DOHH2 (cell line): ENCODE measurements around the gene AKAP5.
A peak's percentile ranks its signal among the peaks of the same experiment; 100 is the strongest.

ENCODE experiments used
- H3F3A ChIP-seq: fragments of 200-600 bp; sonication (generic), shearing (Covaris generic); 2 replicates; pipeline ENCODE4 v1.6.0; 2016; ENCODE audit warnings: antibody characterized with exemption, mild to moderate bottlenecking; ENCODE audit not compliant: control insufficient read depth, insufficient read depth
- H3K27ac ChIP-seq: fragments of 200-600 bp; sonication (generic); 2 replicates; pipeline ENCODE4 v1.5.1; 2014; ENCODE audit warnings: low read depth, mild to moderate bottlenecking, low read length, moderate library complexity
- H3K27me3 ChIP-seq: fragments of 200-600 bp; sonication (generic); 2 replicates; pipeline ENCODE4 v1.6.1; 2014; ENCODE audit warnings: mild to moderate bottlenecking, low read length, mixed read lengths; ENCODE audit not compliant: control insufficient read depth
- H3K36me3 ChIP-seq: fragments of 200-600 bp; sonication (generic); 2 replicates; pipeline ENCODE4 v1.6.1; 2014; ENCODE audit warnings: mild to moderate bottlenecking, low read length, moderate library complexity, mixed read lengths; ENCODE audit not compliant: control insufficient read depth
- H3K4me1 ChIP-seq: fragments of 200-600 bp; sonication (generic); 2 replicates; pipeline ENCODE4 v1.6.1; 2014; ENCODE audit warnings: mild to moderate bottlenecking, low read length, mixed read lengths; ENCODE audit not compliant: control insufficient read depth
- H3K4me2 ChIP-seq: fragments of 200-600 bp; sonication (generic); 2 replicates; pipeline ENCODE4 v1.6.0; 2014; ENCODE audit warnings: mild to moderate bottlenecking, low read length, moderate library complexity
- H3K4me3 ChIP-seq: fragments of 200-600 bp; sonication (generic); 2 replicates; pipeline ENCODE4 v1.5.1; 2014; ENCODE audit warnings: mild to moderate bottlenecking, low read length, mixed read lengths
- H3K79me2 ChIP-seq: fragments of 200-600 bp; sonication (generic); 2 replicates; pipeline ENCODE4 v1.6.1; 2014; ENCODE audit warnings: mild to moderate bottlenecking, low read length, mixed read lengths; ENCODE audit not compliant: control insufficient read depth
- H3K9me2 ChIP-seq: fragments of 200-600 bp; sonication (generic); replicated peaks from 2 replicates; pipeline ENCODE4 v1.6.1; 2014; ENCODE audit warnings: mild to moderate bottlenecking, low read length, mixed read lengths; ENCODE audit not compliant: control insufficient read depth
- H3K9me3 ChIP-seq: fragments of 200-600 bp; sonication (generic); 2 replicates; pipeline ENCODE4 v1.6.1; 2014; ENCODE audit warnings: antibody characterized with exemption, low read length, mixed read lengths; ENCODE audit not compliant: control insufficient read depth, insufficient read depth
- H4K20me1 ChIP-seq: fragments of 200-600 bp; sonication (generic); 2 replicates; pipeline ENCODE4 v1.6.0; 2014; ENCODE audit warnings: low read depth, mild to moderate bottlenecking, antibody characterized with exemption, low read length, moderate library complexity; ENCODE audit not compliant: control insufficient read depth, insufficient read depth
- EZH2phosphoT487 ChIP-seq: fragments of 200-600 bp; sonication (generic); IDR thresholded peaks from 2 replicates; pipeline ENCODE4 v1.6.1; 2017; ENCODE audit warnings: borderline replicate concordance, mild to moderate bottlenecking, antibody characterized with exemption, low read length, moderate library complexity, mixed read lengths
- TF ChIP-seq, protein P1 (sequence below): fragments of 200-600 bp; sonication (generic); IDR thresholded peaks from one replicate; pipeline ENCODE4 v1.5.1; 2014; ENCODE audit warnings: antibody characterized with exemption, mild to moderate bottlenecking, low read depth, low read length; ENCODE audit not compliant: poor library complexity, severe bottlenecking

Gene AKAP5

DNA sequence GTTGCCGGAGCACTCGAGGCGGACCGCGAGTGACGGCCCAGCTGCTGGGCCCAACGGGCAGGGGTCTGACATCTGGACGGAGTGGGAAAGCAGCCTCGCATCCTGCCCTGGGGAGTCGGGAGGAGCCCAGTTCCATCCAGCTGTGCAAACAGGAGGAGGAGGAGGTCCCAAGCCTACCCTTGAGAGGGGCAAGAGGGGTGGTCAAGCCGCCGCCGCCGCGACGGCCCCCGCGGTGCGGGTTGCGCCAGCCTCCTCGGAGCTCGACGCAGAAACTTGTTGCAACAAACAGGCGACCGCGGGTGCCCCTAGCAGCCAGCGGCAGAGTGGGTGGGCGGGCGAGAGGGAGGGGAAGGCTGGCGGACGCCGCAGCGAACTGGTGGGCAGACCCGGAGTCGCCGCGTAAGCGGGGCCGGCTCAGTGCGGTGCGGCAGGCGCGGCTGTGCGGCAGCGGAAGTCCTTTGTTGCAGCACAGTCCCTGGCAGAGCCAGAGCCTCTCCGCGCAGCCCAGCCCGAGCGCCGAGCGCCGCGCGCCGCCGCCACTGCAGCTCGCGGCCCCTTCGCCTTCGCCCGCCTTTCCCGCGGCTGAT lies 39.1 kb downstream of the AKAP5 start, which contains the start of gene ZBTB1:
Gene ZBTB1 (plus strand): TSS at position 461 of the 587 bp plus-strand sequence. CDS start 16,735 bp downstream, outside the sequence.
- H3K27ac ChIP-seq: peak within 1 kb of the TSS; percentile 95
- H3K9me3 ChIP-seq: no peaks in the 10 kb centered on the region
- TF ChIP-seq, protein P1, sequence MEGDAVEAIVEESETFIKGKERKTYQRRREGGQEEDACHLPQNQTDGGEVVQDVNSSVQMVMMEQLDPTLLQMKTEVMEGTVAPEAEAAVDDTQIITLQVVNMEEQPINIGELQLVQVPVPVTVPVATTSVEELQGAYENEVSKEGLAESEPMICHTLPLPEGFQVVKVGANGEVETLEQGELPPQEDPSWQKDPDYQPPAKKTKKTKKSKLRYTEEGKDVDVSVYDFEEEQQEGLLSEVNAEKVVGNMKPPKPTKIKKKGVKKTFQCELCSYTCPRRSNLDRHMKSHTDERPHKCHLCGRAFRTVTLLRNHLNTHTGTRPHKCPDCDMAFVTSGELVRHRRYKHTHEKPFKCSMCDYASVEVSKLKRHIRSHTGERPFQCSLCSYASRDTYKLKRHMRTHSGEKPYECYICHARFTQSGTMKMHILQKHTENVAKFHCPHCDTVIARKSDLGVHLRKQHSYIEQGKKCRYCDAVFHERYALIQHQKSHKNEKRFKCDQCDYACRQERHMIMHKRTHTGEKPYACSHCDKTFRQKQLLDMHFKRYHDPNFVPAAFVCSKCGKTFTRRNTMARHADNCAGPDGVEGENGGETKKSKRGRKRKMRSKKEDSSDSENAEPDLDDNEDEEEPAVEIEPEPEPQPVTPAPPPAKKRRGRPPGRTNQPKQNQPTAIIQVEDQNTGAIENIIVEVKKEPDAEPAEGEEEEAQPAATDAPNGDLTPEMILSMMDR: no peak
- TF ChIP-seq EZH2phosphoT487: no peak
- H4K20me1 ChIP-seq: peaks cover 16% of the 10 kb centered on the region; the same call in 1 of the 2 replicates
- peaks cover 59% of the 10 kb centered on the region for H3K4me1 ChIP-seq
- peaks cover 89% of the 10 kb centered on the region for H3K79me2 ChIP-seq
- peak within 1 kb of the TSS; percentile 90 for H3K4me2 ChIP-seq
- H3K9me2 ChIP-seq: no peaks in the 10 kb centered on the region
- H3K27me3 ChIP-seq: no peaks in the 10 kb centered on the region; the same call in 1 of the 2 replicates
- H3F3A ChIP-seq: peaks cover 15% of the 10 kb centered on the region
- peak within 1 kb of the TSS; percentile 87 for H3K4me3 ChIP-seq
- peaks cover 69% of the 10 kb centered on the region for H3K36me3 ChIP-seq

DNA sequence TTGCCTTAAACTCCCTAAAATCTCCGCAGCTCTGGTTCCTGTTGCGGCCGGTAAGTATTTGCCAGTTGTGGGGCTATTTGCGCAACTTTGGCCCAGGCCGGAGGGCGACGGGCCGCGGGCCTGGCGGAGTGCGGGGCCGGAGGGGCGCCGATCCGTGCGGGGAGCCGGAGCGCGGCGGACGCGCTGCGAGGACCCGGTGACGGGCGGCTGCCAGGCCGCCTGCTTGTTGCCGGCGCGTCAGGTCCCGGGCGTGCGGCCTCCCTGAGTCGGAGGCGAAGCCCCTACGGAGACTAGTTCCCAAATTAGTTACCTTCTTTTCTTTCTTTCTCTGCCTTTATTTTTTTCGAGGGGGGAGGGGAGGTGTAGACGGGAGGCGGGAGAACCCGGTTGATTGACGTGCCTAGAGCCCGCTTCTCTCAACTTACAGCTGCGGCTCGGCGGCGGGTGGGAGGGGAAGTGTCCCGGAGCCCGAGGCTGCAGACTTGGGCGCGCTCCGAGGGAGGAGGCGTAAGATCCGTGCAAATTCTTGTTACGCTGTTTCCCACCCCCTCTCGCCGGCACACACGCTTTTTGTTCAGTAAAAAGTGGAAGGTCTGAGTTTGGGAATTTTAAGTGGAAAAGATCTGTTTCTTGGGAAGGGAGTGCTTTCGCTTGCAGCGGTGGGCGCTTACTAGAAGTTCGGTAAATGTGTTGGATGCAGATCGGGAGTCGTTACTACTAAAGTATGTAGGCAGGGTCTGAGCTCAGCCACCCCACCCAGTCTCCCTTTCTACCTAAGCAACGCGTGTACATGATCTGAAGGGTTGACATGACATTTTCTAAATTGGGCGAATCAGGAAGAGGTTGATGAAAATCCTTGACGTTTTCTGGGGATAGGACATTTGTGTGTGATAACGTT lies 39.8 kb downstream of the AKAP5 start:
- peaks cover 88% of the 10 kb centered on the region for H3K79me2 ChIP-seq
- peaks cover 62% of the 10 kb centered on the region for H3K36me3 ChIP-seq
- peaks cover 19% of the 10 kb centered on the region for H3F3A ChIP-seq
- H3K4me2 ChIP-seq: peak overlapping the region; percentile 90
- no peak for TF ChIP-seq EZH2phosphoT487
- TF ChIP-seq, protein P1: no peak
- H3K4me1 ChIP-seq: peaks cover 58% of the 10 kb centered on the region
- H3K4me3 ChIP-seq: peak overlapping the region; percentile 87
- H3K27ac ChIP-seq: peak overlapping the region; percentile 95
- H3K27me3 ChIP-seq: no peaks in the 10 kb centered on the region; the same call in 1 of the 2 replicates
- no peaks in the 10 kb centered on the region for H3K9me3 ChIP-seq
- H3K9me2 ChIP-seq: no peaks in the 10 kb centered on the region
- H4K20me1 ChIP-seq: peaks cover 16% of the 10 kb centered on the region; the same call in 1 of the 2 replicates

DNA sequence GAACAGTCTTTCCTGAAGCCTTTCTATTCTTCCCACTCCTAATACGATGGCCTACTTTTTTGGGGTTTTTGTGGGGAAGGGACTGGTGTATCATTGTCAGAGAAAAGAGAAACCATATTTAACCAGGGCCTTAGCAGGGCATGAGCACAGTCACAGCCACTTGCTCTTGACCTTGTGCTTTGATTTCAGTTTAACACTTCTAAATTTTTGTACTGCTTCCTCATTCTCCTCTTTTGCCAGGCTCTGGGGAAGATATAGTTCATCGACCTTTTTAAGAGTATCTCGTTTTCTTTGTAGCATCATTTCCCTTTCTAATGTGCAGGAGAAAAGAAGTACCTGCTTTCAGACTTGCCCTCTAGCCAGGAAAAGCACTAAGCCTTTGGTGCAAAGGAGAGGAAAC lies 41.4 kb downstream of the AKAP5 start:
- peaks cover 88% of the 10 kb centered on the region for H3K79me2 ChIP-seq
- H3K9me2 ChIP-seq: no peaks in the 10 kb centered on the region
- peaks cover 20% of the 10 kb centered on the region for H4K20me1 ChIP-seq
- H3K27ac ChIP-seq: peak overlapping the region; percentile 95
- peak overlapping the region; percentile 90 for H3K4me2 ChIP-seq
- TF ChIP-seq, protein P1: no peak
- no peak for TF ChIP-seq EZH2phosphoT487
- peaks cover 23% of the 10 kb centered on the region for H3F3A ChIP-seq
- H3K4me3 ChIP-seq: peak overlapping the region; percentile 87
- H3K36me3 ChIP-seq: peaks cover 52% of the 10 kb centered on the region
- H3K4me1 ChIP-seq: peaks cover 58% of the 10 kb centered on the region
- H3K9me3 ChIP-seq: no peaks in the 10 kb centered on the region
- no peaks in the 10 kb centered on the region; the same call in 1 of the 2 replicates for H3K27me3 ChIP-seq
